Prostate gland (tissue), 2 donors: ENCODE measurements around the gene NOVA2.

Experiments used
- CTCF ChIP-seq, 4 experiments: fragments of 200-600 bp in 2 of 4; fragments of 450-650 bp in 2 of 4; sonication (generic) in 2 of 4; IDR thresholded peaks; 1 replicate in 3 of 4; 2 replicates in 1 of 4; pipeline ENCODE4 v1.5.1; 2016 to 2019; ENCODE audit warnings: antibody characterized with exemption in 4 of 4, mild to moderate bottlenecking in 2 of 4, moderate library complexity in 2 of 4
- POLR2AphosphoS5 ChIP-seq: sonication (generic); formaldehyde crosslinking; IDR thresholded peaks from one replicate; pipeline ENCODE4 v1.6.1; 2017; ENCODE audit warnings: antibody characterized with exemption

GRCh38 chr19:45994456-45994997 is 20.9 kb upstream of the NOVA2 start:
- TF ChIP-seq CTCF (IDR thresholded peaks at IDR 0.05), result no peak
- no peak for TF ChIP-seq POLR2AphosphoS5
